IPS DF 6.9 (cell line): ENCODE data around the gene PC.

Experiments
- DNase-seq: peaks from one replicate; pipeline ENCODE4 v3.0.0-alpha.2; 2013; ENCODE audit warnings: low read depth, low spot score
- H3K27ac ChIP-seq: one replicate; pipeline ENCODE4 v1.5.1; 2013; ENCODE audit warnings: low read length, control low read depth
- H3K27me3 ChIP-seq: 2 replicates; pipeline ENCODE4 v1.6.1; 2013; ENCODE audit warnings: mild to moderate bottlenecking, low read length; ENCODE audit not compliant: control insufficient read depth, insufficient read depth
- H3K36me3 ChIP-seq: 2 replicates; pipeline ENCODE4 v1.6.1; 2013; ENCODE audit warnings: low read length; ENCODE audit not compliant: control insufficient read depth, insufficient read depth
- H3K4me1 ChIP-seq: 2 replicates; pipeline ENCODE4 v1.6.1; 2013; ENCODE audit warnings: low read length; ENCODE audit not compliant: control insufficient read depth, insufficient read depth
- H3K4me3 ChIP-seq: 2 replicates; pipeline ENCODE4 v1.5.1; 2013; ENCODE audit warnings: mild to moderate bottlenecking, low read length
- H3K9me3 ChIP-seq: 2 replicates; pipeline ENCODE4 v1.6.1; 2013; ENCODE audit warnings: low read length, inconsistent platforms; ENCODE audit not compliant: control insufficient read depth, insufficient read depth
- WGBS: extraction: QIAGEN DNeasy Blood & Tissue Kit; methylation state at CpG from one replicate; pipeline ENCODE4 v1.1.7; 2013; ENCODE audit warnings: mixed read lengths, missing lambda C conversion rate; ENCODE audit not compliant: insufficient read length, insufficient coverage; 5-methylcytosine and 5-hydroxymethylcytosine counted together

The PC gene

DNA sequence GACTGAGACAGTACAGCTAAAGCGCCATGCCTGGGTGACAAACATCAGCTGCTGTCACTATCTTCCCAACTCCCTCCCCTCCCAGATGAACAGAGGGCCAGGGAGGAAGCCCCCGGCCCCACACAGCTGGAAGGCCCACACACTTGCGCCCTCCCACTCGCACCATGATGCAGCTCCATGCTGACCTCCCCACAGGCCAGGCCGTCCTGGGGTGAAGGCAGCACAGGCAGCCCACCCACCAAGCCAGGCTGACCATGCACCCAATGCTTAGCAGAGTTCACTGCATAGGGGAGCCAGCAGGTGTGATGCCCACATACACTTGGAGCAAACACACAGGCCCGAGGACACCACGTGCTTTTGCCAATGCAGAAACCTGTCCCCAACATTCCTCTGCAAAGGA lies 79.2 kb downstream of the PC start:
- no peak for DNase-seq
- H3K4me3 ChIP-seq: no peak overlapping the region
- no peaks in the 10 kb centered on the region for H3K9me3 ChIP-seq
- no CpG with 5 or more reads among the region's 7 CpGs for WGBS
- H3K36me3 ChIP-seq: no peaks in the 10 kb centered on the region
- no peaks in the 10 kb centered on the region; the same call in 1 of the 2 replicates for H3K4me1 ChIP-seq
- H3K27me3 ChIP-seq: no peaks in the 10 kb centered on the region
- no peak overlapping the region for H3K27ac ChIP-seq

GRCh38 chr11:66878474-66878873 lies 79.7 kb downstream of the PC start:
- WGBS: no CpG with 5 or more reads among the region's 12 CpGs
- H3K4me1 ChIP-seq: no peaks in the 10 kb centered on the region; the same call in 1 of the 2 replicates

DNA sequence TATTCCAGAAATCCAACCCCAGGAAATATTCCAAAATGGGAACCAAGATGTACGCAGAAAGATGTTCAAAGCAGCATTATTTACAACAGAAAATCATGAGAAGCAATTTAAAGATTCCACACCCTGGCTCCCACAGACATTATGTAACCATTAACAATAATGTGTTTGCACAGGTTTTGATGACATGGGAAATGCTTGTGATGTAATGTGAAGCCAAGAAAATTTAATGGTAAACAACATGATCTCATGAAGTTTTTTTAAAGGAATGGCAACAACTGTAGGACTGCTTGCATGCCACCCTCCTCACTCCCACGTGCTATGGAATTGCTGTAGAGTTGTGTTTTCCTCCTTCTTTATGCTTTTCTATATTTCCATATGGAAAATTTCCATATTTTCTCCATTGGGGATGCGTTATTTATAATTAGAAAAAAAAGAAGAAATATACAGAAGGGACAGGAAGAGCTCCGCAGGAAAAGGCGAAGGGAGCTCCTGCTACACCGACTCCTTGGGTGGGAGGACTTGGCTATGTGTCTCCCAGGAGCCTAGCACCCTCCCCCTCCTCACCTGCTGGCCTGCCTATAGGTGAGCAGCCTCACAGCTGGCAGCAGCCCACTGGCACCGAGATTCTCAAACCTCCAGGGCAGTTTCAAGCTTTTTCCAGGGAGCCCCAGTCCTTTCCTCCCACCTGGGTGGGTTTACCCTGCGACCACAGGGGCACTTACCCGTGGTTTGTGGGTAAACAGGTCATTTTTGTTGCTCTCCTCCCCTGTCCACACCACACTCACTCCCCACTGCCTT lies 80.4 kb downstream of the PC start:
- H3K36me3 ChIP-seq: no peaks in the 10 kb centered on the region
- no peak overlapping the region for H3K4me3 ChIP-seq
- no peak for DNase-seq
- WGBS: no CpG with 5 or more reads among the region's 9 CpGs
- H3K27ac ChIP-seq: no peak overlapping the region
- H3K9me3 ChIP-seq: no peaks in the 10 kb centered on the region
- no peaks in the 10 kb centered on the region; the same call in 1 of the 2 replicates for H3K4me1 ChIP-seq
- H3K27me3 ChIP-seq: no peaks in the 10 kb centered on the region

More at GRCh38 chr11:66878474-66878873, 79.7 kb downstream of the PC start:
- Histone ChIP-seq H3K9me3 (no peaks in the 10 kb centered on the region), H3K36me3 (no peaks in the 10 kb centered on the region), H3K4me3 (no peak overlapping the region), H3K27ac (no peak overlapping the region), H3K27me3 (no peaks in the 10 kb centered on the region)
- DNase-seq: no peak

DNA sequence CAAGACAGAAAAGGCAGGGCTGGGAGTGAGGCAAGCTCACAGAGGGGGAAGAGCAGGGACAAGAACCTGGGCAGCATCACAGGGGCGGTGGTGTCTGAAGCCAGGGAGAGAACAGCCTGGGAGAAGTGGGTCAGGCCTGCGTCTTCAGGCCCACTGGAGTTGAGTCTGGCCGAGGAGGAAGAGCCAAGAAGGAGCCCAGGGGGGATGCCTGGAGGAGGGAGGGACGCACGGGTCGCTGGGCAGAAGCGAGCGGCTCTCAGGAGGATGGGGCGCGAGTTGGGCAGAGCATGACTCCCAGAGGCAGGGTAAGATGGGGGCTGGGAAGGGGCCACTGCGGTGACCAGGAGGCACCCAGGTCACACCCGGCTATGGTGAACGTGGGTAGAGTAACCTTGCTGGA lies 82.8 kb downstream of the PC start:
- no peaks in the 10 kb centered on the region for H3K27me3 ChIP-seq
- no peak overlapping the region for H3K27ac ChIP-seq
- DNase-seq: no peak
- no peak overlapping the region for H3K4me3 ChIP-seq
- H3K36me3 ChIP-seq: 0 out of 2 replicates have a peak, but pooled peaks cover 3% of the 10 kb centered on the region
- H3K9me3 ChIP-seq: no peaks in the 10 kb centered on the region
- WGBS: no CpG with 5 or more reads among the region's 13 CpGs
- H3K4me1 ChIP-seq: no peaks in the 10 kb centered on the region

DNA sequence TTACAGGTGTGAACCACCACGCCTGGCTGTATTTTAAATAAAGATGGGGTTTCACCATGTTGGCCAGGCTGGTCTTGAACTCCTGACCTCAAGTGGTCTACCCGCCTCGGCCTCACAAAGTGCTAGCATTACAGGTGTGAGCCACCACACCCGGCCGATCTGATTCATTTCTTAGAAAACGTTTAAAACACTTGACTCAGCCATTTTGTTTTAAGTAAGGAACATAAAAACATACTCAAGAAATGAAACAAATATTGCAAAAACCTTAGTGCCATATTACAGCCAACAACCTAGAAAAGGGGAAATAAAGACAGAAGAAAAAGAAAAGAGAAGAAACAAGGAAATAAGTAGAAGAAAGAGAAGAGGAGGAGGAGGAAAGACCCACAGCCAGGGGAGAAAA lies 84.0 kb downstream of the PC start:
- no peaks in the 10 kb centered on the region for H3K27me3 ChIP-seq
- 0 out of 2 replicates have a peak, but pooled peaks cover 3% of the 10 kb centered on the region for H3K36me3 ChIP-seq
- no peak overlapping the region for H3K4me3 ChIP-seq
- no peaks in the 10 kb centered on the region for H3K9me3 ChIP-seq
- no CpG with 5 or more reads among the region's 6 CpGs for WGBS
- H3K27ac ChIP-seq: no peak overlapping the region
- H3K4me1 ChIP-seq: no peaks in the 10 kb centered on the region
- no peak for DNase-seq

- no peak for DNase-seq
Observed at GRCh38 chr11:66871521-66871901, 86.7 kb downstream of the PC start.

GRCh38 chr11:66870616-66871520 lies 87.3 kb downstream of the PC start:
- Histone ChIP-seq H3K4me1 (peaks cover 4% of the 10 kb centered on the region; the same call in 1 of the 2 replicates), H3K9me3 (no peaks in the 10 kb centered on the region), H3K27me3 (no peaks in the 10 kb centered on the region), H3K36me3 (peaks cover 3% of the 10 kb centered on the region; the same call in 1 of the 2 replicates), H3K4me3 (no peak overlapping the region), H3K27ac (no peak overlapping the region)
- WGBS: no CpG with 5 or more reads among the region's 39 CpGs
- DNase-seq: no peak

More at GRCh38 chr11:66871521-66871901, 86.7 kb downstream of the PC start:
- H3K27ac ChIP-seq: no peak overlapping the region
- H3K27me3 ChIP-seq: no peaks in the 10 kb centered on the region
- H3K4me1 ChIP-seq: peaks cover 4% of the 10 kb centered on the region; the same call in 1 of the 2 replicates
- WGBS: no CpG with 5 or more reads among the region's 18 CpGs
- 0 out of 2 replicates have a peak, but pooled peaks cover 3% of the 10 kb centered on the region for H3K36me3 ChIP-seq
- H3K4me3 ChIP-seq: no peak overlapping the region
- H3K9me3 ChIP-seq: no peaks in the 10 kb centered on the region

- Histone ChIP-seq H3K4me3 (no peak overlapping the region), H3K9me3 (no peaks in the 10 kb centered on the region), H3K36me3 (peaks cover 3% of the 10 kb centered on the region; the same call in 1 of the 2 replicates), H3K4me1 (peaks cover 4% of the 10 kb centered on the region; the same call in 1 of the 2 replicates), H3K27ac (no peak overlapping the region), H3K27me3 (no peaks in the 10 kb centered on the region)
- DNase-seq: no peak
- no CpG with 5 or more reads among the region's 16 CpGs for WGBS
Observed at GRCh38 chr11:66870131-66870530, 88.1 kb downstream of the PC start.

DNA sequence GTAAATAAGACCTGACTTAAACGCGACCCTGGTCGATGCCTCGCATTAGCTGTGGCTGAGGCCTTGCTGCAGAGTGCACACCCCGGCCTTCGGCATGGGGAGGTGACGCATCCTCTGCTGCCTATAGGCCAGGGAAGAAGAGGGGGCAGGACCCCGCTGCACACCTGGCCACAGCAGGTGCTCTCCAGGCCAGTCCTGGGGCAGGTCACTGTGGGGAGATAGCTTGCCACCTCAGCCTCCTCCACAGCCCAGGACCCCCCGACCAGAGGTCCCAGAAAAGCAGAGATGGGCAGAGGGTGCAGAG lies 88.7 kb downstream of the PC start:
- DNase-seq: no peak
- H3K4me1 ChIP-seq: peaks cover 4% of the 10 kb centered on the region; the same call in 1 of the 2 replicates
- peaks cover 3% of the 10 kb centered on the region; the same call in 1 of the 2 replicates for H3K36me3 ChIP-seq
- no CpG with 5 or more reads among the region's 9 CpGs for whole genome bisulfite sequencing
- no peaks in the 10 kb centered on the region for H3K27me3 ChIP-seq
- no peak overlapping the region for H3K27ac ChIP-seq
- H3K4me3 ChIP-seq: no peak overlapping the region; the same call in 1 of the 2 replicates
- no peaks in the 10 kb centered on the region for H3K9me3 ChIP-seq
